GM21528 (cell line): ENCODE results near the gene RMRP.

Experiments
- ATAC-seq: cut with Tn5 transposase; IDR thresholded peaks from one replicate; pipeline ENCODE4 v1.9.1; 2021; ENCODE audit warnings: mild to moderate bottlenecking, moderate library complexity; ENCODE audit not compliant: unreplicated experiment, low FRiP score

RMRP gene

GRCh38 chr9:35687972-35688557 lies 30.2 kb upstream of the RMRP start:
- ATAC-seq, result no peak

GRCh38 chr9:35687306-35687705 lies 29.5 kb upstream of the RMRP start:
- ATAC-seq, result no peak

GRCh38 chr9:35686222-35687203 lies 28.7 kb upstream of the RMRP start:
- no peak for ATAC-seq

- no peak for ATAC-seq
Observed at GRCh38 chr9:35685506-35685905, 27.7 kb upstream of the RMRP start.

GRCh38 chr9:35684921-35685320 lies 27.1 kb upstream of the RMRP start:
- ATAC-seq, result no peak

GRCh38 chr9:35683323-35683722 lies 25.5 kb upstream of the RMRP start:
- no peak for ATAC-seq

GRCh38 chr9:35682520-35683315 lies 24.9 kb upstream of the RMRP start:
- ATAC-seq, result no peak

- ATAC-seq, result no peak
Observed at GRCh38 chr9:35682051-35682450, 24.2 kb upstream of the RMRP start.

- ATAC-seq, result no peak
Observed at GRCh38 chr9:35681341-35682002, 23.7 kb upstream of the RMRP start.

- ATAC-seq, result no peak
Observed at GRCh38 chr9:35680331-35681105, 22.7 kb upstream of the RMRP start.

- ATAC-seq, result no peak
Observed at GRCh38 chr9:35679766-35680330, 22.0 kb upstream of the RMRP start.

GRCh38 chr9:35679091-35679490 lies 21.3 kb upstream of the RMRP start:
- ATAC-seq, result no peak

- ATAC-seq, result no peak
Observed at GRCh38 chr9:35675732-35676392, 18.0 kb upstream of the RMRP start.

GRCh38 chr9:35675204-35675603 lies 17.4 kb upstream of the RMRP start:
- no peak for ATAC-seq

GRCh38 chr9:35674025-35674361 lies 16.2 kb upstream of the RMRP start:
- ATAC-seq, result no peak

GRCh38 chr9:35673132-35674024 lies 15.6 kb upstream of the RMRP start, which contains the start of gene CA9:
TSS of gene CA9 (plus strand) at chr9:35673928. CDS start at chr9:35673960, 32 bp downstream.
- ATAC-seq, result no peak

GRCh38 chr9:35669331-35670145 lies 11.7 kb upstream of the RMRP start:
- no peak for ATAC-seq
